BJ (cell line): ENCODE measurements around the gene MTFP1. TPM values are rescaled to one million over a fixed set of nuclear protein-coding genes. Genes with fewer than 3 reads are reported as not detected.

Experiments used
- CTCF ChIA-PET: fragments of 350-600 bp; formaldehyde crosslinking; extraction: SDS; loops from one replicate; lab custom pipeline; 2021; ENCODE audit warnings: antibody characterized with exemption, inconsistent platforms; lab: Yijun Ruan, JAX
- POLR2A ChIA-PET: fragments of 300-600 bp; sonication (Branson Sonifier 250); formaldehyde crosslinking; extraction: SDS; loops from one replicate; lab custom pipeline; 2021; ENCODE audit warnings: antibody characterized with exemption; lab: Charles Lee
- DNase-seq: peaks from one replicate; pipeline ENCODE4 v3.0.0-alpha.2; 2011; ENCODE audit warnings: low read depth
- H3K27me3 ChIP-seq: 2 replicates; pipeline ENCODE4 v1.6.0; 2011; ENCODE audit warnings: low read length; ENCODE audit not compliant: control insufficient read depth, insufficient read depth
- H3K36me3 ChIP-seq: 2 replicates; pipeline ENCODE4 v1.5.1; 2011; ENCODE audit warnings: low read length; ENCODE audit not compliant: control insufficient read depth, insufficient read depth
- H3K4me3 ChIP-seq: 2 replicates; pipeline ENCODE4 v1.5.1; 2011; ENCODE audit warnings: low read depth, mild to moderate bottlenecking, control low read depth, low read length
- polyA plus RNA-seq: library from polyadenylated mRNA; depleted of rRNA; stranded (reverse); fragments of >200 nt; gene quantifications from 2 replicates; pipeline ENCODE4 v1.2.3, GENCODE V29; 2011
- TF ChIP-seq, protein P1 (sequence below): IDR thresholded peaks from 2 replicates; pipeline ENCODE4 v1.5.1; 2011; ENCODE audit warnings: low read depth, mild to moderate bottlenecking, control low read depth, inconsistent platforms, low read length, moderate library complexity; ENCODE audit not compliant: insufficient read depth

Gene MTFP1
- polyA plus RNA-seq, 1 experiment = 8.3 TPM

DNA sequence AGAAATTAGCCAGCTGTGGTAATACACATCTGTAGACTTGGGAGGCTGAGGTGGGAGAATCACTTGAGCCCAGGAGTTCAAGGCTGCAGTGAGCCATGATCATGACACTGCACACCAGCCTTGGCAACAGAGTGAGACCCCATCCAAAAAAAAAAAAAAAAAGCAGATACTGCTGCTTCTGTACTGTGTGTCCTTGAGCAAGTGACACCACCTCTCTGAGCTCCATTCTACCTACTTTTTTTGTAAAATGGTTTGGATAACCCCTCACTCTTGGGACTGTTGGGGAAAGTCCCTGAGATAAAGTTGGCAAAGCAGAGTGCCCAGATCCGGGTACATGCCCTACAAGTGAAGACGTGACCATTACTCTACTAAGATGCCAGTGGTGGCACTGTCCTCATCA lies 43.6 kb downstream of the MTFP1 start:
- no peaks in the 10 kb centered on the region for H3K36me3 ChIP-seq
- CTCF ChIA-PET = interaction anchor here (0.5 to 1.0 kb wide), 2 partner anchors 214 to 412 kb away, joined by 3 to 4 read pairs; no protein-coding TSS in a partner anchor
- H3K4me3 ChIP-seq = no peak overlapping the region
- TF ChIP-seq, protein P1, sequence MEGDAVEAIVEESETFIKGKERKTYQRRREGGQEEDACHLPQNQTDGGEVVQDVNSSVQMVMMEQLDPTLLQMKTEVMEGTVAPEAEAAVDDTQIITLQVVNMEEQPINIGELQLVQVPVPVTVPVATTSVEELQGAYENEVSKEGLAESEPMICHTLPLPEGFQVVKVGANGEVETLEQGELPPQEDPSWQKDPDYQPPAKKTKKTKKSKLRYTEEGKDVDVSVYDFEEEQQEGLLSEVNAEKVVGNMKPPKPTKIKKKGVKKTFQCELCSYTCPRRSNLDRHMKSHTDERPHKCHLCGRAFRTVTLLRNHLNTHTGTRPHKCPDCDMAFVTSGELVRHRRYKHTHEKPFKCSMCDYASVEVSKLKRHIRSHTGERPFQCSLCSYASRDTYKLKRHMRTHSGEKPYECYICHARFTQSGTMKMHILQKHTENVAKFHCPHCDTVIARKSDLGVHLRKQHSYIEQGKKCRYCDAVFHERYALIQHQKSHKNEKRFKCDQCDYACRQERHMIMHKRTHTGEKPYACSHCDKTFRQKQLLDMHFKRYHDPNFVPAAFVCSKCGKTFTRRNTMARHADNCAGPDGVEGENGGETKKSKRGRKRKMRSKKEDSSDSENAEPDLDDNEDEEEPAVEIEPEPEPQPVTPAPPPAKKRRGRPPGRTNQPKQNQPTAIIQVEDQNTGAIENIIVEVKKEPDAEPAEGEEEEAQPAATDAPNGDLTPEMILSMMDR = no peak
- H3K27me3 ChIP-seq = peaks cover 6% of the 10 kb centered on the region
- no peak for DNase-seq
- POLR2A ChIA-PET = no interaction called here

DNA sequence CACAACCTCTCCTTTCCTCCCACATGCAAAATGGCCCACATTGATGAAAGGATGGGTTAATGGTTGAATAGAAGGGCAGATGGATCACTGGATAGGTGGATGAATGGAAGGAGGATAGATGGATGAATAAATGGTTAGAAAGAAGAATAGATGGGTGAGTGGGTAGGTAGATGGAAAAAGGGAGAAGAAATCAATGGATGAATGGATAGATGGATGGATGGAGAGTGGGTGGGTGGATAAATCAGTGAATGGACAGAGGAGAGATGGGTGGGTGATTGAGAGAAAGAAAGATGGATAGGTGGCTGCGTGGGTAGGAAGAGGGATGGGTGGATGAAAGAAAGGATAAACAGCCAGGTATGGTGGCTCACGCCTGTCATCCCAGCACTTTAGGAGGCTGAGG lies 45.1 kb downstream of the MTFP1 start:
- TF ChIP-seq, protein P1 = no peak
- Histone ChIP-seq H3K36me3 (no peaks in the 10 kb centered on the region), H3K4me3 (no peak overlapping the region), H3K27me3 (peaks cover 8% of the 10 kb centered on the region)
- ChIA-PET POLR2A (no interaction called here), CTCF (no interaction called here)
- no peak for DNase-seq

DNA sequence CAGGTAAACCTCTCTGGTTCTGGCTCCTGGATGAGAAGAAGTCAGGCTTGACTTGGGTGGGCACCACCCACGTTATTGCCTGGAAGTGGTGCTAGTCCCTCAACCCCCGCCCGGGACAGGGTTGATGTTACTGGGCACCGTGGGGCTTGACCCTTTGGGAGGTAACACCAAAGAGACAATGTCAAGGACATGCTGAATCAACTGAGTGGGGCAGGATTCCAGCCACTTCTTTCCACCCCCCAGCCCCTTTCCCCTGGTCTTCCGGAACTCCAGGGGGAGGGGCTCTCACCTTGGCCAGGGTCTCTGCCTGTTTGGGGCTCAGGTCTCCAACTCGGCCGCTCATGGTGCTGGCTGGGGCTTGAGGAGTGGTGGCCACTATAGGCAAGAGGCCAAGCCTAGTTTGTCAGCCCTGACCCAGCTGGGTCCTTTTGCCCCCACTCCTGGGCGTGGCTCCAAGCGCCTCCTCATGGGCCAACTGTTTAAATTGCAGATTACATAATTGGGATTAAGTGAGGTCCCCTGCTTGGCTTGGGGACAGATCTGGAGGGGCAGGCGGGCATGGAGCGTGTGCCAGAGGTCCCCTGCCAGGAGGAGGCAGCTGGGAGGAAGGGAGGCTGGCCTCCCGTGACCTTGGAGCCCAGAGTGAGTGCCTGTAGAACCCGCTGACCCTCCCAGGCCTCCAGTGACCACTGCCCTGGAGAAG lies 46.2 kb downstream of the MTFP1 start, which contains the start of gene SEC14L3:
TSS of gene SEC14L3 (minus strand) at position 402 of the 703 bp plus-strand sequence. CDS start at position 343, 59 bp downstream.
- Histone ChIP-seq H3K36me3 (no peaks in the 10 kb centered on the region), H3K4me3 (no peak within 1 kb of the TSS), H3K27me3 (peaks cover 10% of the 10 kb centered on the region)
- POLR2A ChIA-PET = no interaction called here
- CTCF ChIA-PET = no interaction called here
- no peak for DNase-seq
- TF ChIP-seq, protein P1 = no peak

DNA sequence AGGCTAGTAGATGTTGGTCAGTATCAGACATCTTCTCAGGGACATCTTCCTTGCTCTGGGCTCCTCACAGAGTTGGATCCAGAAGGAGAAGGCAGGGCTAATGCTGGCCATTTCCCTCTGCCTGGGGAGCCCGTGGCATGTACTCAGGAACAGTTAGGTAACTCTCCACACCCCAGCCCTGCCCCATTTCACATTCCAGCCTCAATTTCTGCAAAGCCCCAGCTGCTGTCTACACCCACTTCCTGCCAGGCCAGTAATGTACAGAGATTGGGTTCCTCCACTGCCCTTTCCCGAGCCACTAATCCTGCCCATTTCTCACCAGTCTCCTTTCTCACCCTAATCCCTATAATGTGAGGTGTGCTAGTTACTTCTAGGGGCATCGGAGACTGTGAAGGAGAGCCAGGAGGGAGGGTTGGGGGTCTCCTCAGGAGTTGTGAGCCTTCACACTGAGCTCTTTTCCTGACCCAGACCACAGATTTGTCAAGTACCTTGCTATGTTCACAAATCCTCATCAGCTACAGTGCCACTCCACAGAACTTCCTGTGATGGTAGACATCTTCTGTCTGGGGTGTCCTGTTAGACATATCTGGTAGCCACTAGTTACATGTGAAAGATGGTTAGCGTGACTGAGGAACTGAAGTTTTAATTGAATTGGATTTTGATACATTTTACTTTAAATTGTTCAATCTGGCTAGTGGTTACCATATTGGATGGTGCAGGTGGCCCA lies 47.6 kb downstream of the MTFP1 start:
- TF ChIP-seq, protein P1 = no peak
- H3K27me3 ChIP-seq = peaks cover 13% of the 10 kb centered on the region
- H3K36me3 ChIP-seq = no peaks in the 10 kb centered on the region
- CTCF ChIA-PET = interaction anchor here (1.2 kb wide), 1 partner anchor 12 kb away, joined by 3 read pairs; no protein-coding TSS in a partner anchor
- POLR2A ChIA-PET = no interaction called here
- DNase-seq = no peak
- no peak overlapping the region for H3K4me3 ChIP-seq

DNA sequence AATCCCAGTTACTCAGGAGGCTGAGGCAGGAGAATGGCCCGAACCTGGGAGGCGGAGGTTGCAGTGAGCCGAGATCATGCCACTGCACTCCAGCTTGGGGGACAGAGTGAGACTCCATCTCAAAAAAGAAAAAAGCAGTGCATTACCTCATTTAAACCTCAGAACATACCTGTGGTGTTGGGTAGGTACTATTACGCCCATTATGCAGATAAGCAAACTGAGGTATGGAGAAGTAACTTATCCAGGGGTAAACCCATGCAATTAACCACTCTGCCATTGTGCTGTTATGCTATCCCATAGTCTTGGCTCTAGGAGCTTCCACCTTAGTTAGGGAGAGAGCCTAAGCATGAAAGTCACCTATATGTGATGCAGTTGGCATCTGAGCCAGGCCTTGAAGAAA lies 48.6 kb downstream of the MTFP1 start:
- TF ChIP-seq, protein P1 = no peak
- POLR2A ChIA-PET = no interaction called here

More for the DNA sequence above, 48.6 kb downstream of the MTFP1 start:
- H3K27me3 ChIP-seq = peaks cover 14% of the 10 kb centered on the region
- no peak overlapping the region for H3K4me3 ChIP-seq
- no peaks in the 10 kb centered on the region for H3K36me3 ChIP-seq
- CTCF ChIA-PET = interaction anchor here (0.8 to 4.4 kb wide), 3 partner anchors 12 to 82 kb away, joined by 3 to 30 read pairs (median 7); no protein-coding TSS in a partner anchor
- DNase-seq = no peak
